Measurements from ENCODE around the gene TTC19.
"Not testable (repeated sequence)": the region's sequence is repeated elsewhere in the genome, so short reads cannot be mapped to it uniquely, and the experiment has no call there.

Gene TTC19

DNA sequence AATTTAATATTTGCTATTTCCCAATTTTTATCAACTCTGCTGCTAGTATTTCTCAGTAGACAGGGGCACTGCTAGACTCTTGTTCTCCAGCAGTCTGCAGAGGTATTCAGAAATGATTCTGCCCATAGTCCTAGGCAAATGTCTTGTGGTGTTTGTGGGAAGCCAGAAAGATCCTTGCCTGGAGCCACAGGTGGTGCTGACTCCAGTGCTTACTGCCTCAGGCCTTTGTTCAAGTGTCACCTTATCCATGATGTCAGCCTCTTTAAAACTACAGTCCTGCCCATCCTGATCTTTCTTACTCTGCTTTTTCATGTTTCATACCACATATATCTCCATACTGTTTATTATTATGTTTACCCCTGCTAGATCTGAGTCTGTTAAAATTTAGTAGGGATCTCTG, 26.6 kb upstream of the TTC19 start:
- DNase-seq (ENCODE audit: low read depth) = no peak

DNA sequence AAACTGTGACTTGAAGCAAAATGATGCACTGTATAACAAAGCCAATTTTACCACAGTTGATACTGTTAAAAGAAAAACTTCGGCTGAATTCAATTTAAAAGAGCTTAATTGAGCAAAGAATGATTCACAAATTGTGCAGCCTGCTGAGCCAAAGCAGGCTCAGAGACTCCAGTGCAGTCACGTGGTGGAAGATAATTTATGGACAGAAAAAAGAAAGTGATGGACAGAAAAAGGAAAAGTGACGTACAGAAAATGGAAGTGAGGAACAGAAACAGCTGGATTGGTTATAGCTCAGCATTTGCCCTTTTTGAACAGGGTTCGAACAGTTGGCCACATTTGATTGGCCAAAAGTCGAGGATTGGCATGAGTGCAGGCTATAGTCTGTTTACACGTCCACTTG, 25.8 kb upstream of the TTC19 start:
- no peak for DNase-seq (ENCODE audit: low read depth)

DNA sequence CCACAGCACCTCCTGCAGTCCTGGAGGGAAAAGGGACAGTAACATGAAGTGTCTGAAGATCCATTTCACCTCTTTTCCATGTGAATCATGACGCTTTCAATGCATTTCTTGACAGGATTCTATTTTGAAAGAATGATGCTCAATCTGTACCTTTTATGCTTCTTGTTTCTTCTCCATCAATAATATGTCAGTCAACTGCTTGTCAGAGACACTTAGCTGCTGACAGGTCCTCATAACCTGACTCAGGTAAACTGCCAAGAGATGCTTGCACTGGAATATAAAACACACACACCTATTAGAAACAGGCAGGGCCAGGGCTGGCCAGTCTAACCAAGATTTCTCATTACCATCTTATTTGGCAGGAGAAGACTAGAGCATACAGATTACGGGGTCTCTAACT, 21.7 kb upstream of the TTC19 start:
- no peak for DNase-seq (ENCODE audit: low read depth)

DNA sequence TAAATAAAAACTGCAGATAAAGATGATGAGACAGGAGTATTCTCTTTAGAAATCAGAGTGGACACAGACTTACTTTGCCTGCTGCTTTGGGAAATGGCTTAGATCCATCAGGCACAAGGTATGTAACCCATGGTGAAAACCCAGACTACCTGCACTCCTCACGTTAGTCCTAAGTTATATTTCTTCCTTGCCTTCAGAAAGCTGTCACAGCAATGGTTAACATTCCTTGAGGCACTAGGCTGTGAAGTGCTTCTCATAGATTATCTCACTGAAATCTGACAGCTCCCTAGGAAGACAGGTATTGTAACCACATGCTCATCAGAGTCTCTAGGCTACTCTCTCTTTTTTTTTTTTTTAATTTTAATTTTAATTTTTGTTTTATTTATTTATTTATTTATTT, 21.0 kb upstream of the TTC19 start:
- no peak for DNase-seq (ENCODE audit: low read depth)

DNA sequence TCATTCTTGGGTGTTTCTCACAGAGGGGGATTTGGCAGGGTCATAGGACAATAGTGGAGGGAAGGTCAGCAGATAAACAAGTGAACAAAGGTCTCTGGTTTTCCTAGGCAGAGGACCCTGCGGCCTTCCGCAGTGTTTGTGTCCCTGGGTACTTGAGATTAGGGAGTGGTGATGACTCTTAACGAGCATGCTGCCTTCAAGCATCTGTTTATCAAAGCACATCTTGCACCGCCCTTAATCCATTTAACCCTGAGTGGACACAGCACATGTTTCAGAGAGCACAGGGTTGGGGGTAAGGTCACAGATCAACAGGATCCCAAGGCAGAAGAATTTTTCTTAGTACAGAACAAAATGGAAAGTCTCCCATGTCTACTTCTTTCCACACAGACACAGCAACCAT, 20.6 kb upstream of the TTC19 start:
- not testable (repeated sequence) for DNase-seq (ENCODE audit: low read depth)

DNA sequence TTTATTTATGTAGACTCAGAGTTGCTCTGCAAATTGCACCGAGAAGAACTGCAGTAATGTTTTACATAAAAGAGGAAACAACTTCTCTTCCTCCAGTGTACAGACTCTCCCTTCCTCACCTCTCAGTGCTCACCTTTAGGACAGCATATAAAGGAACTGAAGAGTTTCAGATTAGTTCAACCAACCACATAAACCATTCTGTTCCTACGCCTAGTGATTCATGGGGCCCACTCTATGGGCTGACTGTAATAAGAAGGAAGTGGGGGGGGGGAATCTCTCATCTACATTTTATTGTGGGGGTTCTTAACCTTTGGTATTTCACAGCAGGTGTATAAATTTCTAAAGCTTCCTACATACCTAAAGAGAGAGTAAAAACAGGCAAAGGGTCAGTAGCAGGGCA, 18.4 kb upstream of the TTC19 start:
- no peak for DNase-seq (ENCODE audit: low read depth)

DNA sequence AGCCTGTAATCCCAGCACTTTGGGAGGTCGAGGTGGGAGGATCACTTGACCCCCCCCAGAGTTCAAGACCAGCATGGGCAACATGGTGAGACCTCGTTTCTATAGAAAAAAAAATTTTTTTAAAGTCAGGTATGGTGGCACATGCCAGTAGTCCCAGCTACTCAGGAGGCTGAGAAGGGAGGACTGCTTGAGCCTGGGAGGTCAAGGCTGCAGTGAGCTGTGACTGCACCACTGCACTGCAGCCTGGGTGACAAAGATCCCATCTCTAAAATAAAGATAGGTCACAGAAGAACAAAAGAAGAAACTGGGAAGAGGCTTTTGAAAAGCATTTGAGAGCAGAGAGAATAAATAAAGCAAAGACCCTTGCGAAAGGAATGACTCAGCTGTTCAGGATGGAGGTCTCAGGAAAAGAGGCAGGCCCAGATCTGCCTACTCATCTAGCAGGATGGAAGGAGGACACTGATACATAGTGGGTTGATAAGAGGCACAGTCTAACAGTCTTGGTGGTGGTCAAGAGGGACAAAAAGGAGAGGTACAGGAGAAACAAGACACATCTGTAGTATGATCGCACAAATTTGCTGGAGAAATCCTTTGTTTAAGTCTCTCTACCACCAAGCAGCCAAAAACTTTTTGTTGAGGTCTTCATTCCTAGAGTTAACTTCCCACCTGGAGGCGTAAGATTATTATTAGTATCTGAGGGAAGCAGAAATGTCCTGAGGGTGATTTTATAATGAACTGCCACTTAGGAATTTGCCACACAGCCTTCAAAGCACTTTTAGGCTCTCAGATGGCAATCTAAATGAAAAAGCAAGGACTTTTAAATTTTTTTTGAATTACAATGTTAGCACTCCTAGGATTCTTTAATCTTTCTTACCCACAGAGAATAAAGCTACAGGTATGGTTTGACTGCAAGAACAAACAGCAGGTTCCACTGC, 17.7 kb upstream of the TTC19 start:
- no peak for DNase-seq (ENCODE audit: low read depth)

DNA sequence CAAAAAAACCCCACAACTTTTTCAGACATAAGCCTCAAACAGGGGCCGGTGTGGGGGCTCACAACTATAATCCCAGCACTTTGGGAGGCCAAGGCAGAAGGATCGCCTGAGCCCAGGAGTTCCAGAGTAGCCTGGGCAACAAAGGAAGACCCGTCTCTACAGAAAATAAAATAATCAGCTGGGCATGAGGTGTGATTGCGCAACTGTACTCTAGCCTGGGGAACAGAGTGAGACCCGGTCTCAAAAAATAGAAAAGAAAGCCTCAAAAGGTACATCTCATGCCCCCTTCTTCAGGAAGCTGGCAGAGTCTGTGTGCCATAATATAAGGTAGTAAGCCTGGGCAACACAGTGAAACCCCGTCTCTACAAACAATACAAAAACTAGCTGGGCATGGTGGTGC, 3.3 kb upstream of the TTC19 start:
- DNase-seq (ENCODE audit: low read depth) = no peak

DNA sequence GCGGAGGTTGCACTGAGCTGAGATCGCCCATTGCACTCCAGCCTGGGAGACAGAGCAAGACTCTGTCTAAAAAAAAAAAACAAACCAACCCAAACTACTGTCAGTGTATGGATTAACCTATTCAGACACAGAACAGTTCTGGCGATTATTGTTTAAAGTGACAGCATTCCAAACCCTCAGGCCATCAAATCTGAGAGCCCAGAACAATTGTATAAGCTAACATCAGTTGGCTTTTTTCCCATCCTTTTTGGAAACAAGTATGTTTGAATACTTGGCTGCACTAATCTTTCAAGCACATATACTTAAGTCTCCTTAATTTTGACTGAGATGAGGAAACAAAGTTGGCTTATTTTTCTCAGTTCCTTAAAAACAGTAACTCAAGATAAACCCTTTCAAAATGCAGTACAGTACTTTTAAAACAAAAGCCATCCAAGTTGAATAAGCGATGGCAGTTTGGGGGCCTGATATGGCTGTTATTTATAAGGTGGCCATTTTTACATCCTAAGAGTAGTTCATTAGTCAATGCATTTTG, 1.5 kb upstream of the TTC19 start:
- no peak for DNase-seq (ENCODE audit: low read depth)

DNA sequence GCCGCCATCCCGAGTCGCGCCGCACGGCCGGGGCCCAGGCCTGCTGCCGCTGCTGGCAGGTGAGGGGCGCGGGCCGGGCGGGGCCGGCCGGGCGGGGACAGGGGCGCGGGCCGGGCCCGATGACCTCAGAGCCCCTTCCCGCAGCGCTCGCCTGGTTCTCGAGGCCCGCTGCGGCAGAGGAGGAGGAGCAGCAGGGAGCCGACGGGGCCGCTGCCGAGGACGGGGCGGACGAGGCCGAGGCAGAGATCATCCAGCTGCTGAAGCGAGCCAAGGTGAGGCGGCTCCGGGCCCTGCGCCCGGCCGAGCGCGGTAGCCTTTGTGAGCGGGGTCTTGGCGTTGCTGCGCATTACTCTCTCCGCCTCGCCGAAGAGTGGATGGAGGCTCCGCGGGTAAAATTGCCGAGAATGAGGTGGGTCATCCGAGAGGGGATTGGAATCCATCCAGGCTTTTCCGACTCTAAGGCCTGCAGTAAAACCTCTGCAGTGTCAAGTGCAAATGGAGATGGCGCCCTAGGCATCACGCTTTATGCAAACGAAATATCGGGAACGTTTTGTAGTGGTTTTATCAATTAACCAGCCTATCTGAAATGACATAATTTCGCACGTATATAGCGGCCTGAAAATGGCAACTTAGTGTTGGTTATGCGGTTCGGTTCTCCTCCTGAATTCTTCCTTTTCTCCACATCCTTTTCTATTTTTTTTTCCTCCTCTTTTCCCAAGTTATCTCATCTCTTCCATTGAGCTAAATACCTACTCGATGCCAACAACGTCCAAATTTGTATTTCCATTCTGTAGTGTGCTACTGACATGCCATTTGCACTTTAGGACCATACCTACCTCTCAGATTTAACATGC, 577 bp downstream of the TTC19 start:
- peak; percentile 27 for DNase-seq (ENCODE audit: low read depth)

DNA sequence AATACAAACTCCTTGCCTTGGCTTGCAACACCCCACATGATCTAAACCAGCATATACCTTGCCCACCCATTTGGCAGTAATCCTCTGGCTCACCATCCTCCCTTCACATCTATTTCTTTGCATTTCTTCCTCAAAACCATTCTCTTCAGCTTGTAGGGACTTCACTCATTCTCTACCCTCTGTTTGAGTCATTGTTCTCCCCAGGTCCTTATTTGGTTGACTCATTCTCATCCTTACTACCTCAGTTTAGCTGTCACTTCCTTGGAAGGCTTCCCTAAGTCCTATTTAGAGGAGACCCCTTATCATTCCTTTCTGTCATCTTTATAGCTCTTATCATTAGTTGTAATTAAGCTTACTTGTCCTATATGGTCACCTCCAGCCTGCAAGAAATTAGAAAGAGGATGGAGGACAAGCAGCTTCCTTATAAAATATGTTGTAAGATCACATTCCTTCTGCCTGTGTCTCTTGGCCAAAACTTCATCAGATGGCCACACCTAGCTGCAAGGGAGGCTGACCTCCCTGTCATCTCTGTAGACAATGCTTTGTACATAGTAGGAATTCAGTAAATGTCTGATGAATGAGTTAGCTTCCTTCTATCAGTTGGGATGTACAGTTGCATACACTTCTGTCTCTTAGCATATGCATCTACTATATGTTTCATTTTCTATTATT, 1.7 kb downstream of the TTC19 start:
- no peak for DNase-seq (ENCODE audit: low read depth)

DNA sequence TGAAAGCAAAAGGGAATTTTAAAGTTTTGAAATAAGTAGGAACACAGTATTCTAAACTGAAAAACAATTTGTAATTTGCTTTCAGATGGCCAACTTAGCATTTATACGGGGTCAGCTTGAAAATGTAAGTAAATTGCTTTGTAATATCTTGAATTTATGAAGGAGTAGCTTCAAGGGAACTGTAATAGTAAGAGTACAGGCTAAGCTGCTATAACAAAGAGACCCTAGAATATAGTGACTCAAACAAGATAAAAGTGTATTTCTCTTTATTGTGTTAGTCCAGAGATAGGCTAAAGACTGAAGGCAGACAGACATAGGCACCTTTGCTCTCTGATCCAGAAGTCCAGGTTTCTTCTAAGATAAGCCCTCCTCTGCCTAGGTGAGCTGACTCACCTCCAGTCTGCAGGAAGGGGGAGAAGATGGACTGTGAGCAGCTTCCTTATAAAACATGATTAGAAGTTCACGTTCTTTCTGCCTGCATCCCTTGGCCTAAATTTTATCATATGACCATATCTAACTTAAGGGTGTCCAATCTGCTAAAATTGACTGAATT, 3.2 kb downstream of the TTC19 start:
- no peak for DNase-seq (ENCODE audit: low read depth)

DNA sequence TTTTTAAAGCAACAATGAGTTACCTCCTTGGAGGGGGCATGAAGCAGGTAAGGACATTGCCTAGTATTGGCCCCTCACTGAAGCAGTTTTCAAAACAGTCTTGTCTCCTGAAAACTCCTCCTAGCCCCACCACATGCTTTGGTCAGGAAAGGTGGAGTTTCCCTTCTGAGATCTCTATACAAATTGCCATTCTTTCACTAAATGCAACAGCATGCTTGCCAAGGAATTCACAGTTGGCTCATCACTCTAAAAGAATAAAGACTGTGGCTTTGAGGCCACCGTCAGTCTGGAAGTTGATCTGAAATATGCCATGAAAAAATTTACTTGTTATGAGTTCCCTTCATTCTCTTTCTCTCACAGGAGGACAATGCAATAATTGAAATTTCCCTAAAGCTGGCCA, 4.2 kb downstream of the TTC19 start:
- DNase-seq (ENCODE audit: low read depth) = no peak

DNA sequence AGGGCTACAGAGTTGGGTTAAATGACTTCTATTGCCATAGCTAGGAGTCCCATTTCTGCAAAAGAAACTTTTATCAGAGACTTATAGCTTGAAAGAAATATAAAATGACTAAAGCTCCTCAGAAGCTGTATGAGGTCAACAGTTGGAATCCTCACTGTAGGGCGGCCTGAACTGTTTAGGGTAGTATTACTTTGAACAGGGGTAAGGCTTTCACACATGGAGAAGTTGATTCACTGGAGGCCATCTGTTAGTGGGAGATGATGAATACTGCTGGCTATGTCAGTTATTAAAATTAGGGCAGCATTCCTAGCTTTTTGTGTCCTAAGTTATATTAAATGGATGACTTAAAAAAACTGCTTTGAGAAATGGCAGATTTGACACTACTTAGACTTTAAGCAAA, 6.0 kb downstream of the TTC19 start:
- no peak for DNase-seq (ENCODE audit: low read depth)

DNA sequence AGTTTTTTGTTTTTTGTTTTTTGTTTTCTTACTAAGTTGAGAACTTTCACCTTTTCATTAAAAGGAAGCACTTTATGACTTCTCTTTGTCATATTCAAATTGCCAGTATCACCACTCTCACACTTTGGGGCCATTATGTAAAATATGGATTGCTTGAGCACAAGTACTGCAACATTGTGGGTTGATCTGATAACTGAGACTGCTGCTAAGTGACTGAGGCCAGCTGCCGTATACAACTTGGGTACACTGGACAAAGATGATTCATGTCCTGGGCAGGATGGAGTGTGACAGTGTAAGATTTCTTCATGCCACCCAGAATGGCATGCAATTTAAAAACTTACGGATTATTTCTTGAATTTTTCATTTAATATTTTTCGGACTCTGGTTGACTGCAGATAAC, 7.8 kb downstream of the TTC19 start:
- DNase-seq (ENCODE audit: low read depth) = no peak

DNA sequence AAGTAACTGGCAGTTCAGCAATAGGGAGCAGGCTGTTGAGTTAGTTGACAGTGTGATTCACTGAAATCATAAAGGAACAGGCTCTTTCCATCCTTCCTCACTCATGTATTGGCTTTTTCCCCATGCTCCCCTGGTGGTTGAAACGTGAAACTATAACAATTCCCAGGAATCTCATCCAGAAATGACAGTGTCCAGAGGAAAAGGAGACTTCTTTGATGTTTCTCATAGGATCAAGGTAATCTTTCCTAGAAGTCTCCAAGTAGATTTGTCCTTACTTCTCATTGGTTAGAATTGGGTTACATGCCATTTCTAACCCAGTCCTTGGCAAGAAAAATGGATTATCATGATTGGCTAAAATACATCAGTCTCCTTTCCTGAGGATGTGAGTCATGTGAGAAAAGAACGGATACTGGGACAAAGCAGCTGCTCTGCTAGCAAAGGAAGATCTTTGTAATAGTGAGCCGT, 14.4 kb downstream of the TTC19 start:
- DNase-seq (ENCODE audit: low read depth) = no peak

DNA sequence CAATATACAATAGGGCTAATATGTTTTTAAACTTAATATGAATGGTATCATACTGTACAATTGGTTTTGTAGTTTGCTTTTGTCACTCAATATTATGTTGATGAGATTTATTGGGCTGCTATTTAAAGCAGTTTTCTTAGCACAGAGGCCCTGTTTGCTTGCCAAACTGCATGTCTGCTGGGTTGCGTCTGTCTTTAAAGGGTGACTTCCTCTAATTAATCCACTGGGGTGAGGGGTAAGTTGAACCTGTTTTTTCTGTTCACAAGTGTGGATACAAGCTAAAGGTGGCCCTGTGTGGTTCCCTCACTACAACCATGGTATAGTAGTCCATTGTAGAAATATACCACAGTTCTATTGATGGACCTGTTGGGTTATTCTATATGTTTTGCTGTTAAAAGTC, 19.7 kb downstream of the TTC19 start:
- DNase-seq (ENCODE audit: low read depth) = no peak

DNA sequence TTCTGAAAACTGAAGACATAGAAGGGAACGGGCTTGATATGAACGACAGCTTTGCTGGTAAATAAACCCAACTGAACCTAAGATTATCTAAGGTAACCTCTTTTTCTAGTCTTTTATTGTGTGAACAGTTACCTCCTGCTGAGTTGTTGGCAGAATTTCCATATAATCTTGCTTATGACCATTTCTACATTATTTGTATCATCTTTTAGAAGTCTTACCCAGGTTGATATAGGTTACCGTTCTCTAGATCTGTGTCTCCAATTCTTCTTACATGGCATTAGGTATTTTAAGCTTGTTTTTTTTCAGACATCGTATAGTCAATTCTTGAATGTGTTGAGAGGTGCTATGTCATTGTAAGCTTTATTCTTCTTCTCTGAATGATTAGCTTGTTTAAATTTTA, 24.3 kb downstream of the TTC19 start:
- no peak for DNase-seq (ENCODE audit: low read depth)

DNA sequence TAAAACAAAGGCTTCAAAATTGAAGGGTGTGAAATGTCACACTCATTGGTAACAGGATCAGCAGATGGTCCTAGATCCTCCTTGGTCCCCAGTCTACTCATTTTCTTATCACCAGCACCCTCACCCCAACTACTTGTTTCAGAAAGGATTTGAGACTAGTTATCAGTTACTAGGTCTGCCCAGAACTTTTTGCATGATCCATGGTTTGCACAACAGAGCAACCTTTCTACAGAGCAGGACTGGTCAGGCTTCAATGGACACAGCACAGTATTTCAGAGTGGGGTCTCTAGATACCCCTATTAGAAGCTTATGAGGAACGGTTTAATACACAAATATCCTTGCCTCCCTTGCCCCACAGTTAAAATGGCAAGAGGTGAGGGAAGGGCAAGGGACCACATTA, 25.6 kb downstream of the TTC19 start:
- DNase-seq (ENCODE audit: low read depth) = no peak

DNA sequence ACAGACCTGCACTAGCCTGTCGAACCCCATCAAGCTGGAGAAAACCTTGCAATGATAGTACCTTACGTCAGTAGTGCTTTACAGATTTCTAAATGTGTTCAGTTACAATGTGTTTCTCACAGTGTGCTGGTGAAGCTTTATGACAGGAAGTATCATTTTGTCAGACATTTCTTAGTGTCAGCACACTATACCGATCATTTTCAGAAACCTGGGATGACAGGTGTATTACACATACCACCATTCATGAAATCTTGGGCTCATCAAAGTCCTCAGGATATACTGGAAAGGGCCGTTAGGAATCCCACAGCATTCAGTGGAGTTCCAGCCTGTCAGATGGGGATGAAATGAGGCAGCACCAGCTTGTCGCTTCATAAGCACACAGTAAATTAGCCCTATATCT, 27.3 kb downstream of the TTC19 start:
- DNase-seq (ENCODE audit: low read depth) = no peak

DNA sequence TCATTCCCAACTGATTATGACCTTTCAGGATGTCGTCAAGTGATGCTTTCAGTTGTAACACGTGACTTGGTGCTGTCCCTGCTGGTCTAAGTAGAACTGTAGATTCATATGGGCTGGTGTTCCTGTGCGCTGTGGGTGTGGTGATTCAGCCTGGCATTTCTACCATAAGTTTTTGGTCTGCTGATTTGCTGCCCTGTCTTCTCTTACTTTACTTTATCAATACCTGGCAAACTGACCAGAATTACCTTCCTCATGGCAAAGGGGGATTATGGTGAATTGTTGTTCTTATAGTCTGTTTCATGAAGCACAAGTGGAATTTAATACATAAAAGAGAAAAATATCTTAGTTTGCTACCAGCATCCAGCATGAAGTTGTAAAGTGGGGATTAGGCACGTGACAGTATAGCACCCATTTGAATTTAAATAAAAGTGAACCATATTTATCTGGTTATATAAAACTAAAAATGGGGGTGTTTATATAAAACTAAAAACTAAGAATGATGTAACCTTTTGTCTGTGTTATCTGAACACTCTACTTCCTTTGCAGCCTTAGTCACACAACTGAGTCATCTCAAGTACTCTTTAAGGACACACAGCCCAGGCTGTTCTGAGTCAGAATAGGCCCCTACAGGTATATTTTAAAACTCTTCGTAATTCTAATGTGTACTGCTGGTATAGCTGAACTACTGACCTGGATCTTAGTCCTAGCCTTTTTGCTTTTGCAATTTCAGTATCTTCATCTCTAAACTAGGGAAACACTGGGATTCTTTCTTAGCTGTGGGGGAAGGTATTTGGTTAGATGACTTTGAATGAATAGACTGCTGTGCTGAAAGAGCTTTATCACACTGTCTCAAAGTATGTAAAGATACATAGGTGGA, 28.3 kb downstream of the TTC19 start:
- peak; percentile 85 for DNase-seq (ENCODE audit: low read depth)

Measured in HS-27A (cell line).